Fibroblast of skin of left quadriceps (primary cell): Measurements from ENCODE around the gene SCAF11.
"Not testable (repeated sequence)": the region's sequence is repeated elsewhere in the genome, so short reads cannot be mapped to it uniquely, and the experiment has no call there.

Source experiments
- DNase-seq, 2 experiments: peaks; one replicate each; pipeline ENCODE4 v3.0.0-alpha.2; 2013; ENCODE audit warnings: low read depth in 2 of 2

Gene SCAF11

DNA sequence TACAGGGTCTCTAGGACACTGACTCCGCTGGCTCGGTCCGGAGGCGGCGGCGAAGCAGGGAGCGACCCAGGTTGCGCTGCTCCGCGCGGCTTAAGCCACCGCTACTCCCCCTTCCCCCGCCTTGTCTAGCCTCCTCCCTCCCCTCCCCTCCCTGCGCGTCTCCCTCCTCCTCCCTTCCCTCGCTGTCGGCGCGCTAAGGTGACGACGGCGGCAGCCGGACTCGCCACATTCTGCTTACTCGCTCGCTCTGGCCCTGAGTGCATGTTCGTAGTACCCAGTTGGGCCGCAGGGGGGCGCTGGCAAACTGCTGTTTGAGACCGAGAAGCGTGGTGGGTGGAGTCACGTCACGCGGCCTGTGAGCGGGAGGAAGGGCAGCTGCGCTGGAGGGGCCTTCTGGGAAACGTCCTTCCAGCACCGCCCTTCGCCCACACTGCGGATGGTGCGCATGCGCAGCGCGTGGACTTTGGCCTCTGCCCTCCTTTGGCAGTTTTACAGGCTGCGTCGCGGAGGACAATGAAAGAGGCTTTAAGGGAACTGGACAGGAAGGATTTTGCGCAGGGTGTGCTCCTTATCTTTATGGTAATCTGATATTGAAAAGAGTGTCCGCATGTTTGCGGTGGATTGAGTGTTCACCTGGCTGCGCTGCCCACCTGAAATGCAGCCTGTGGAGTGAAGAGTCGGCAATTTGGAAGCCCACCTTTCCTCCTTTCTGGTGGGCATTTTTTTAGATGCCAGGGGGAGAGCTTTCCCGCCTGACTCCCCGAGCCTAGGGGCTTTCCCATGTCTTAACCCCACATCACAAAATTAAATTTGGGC lies at the start of gene SCAF11:
TSS of gene SCAF11 (minus strand) at position 107 of the 816 bp plus-strand sequence. CDS start 26,407 bp downstream, outside the sequence.
- peak; percentile 99 to 100 for DNase-seq

GRCh38 chr12:46037066-46037465 lies 46.7 kb upstream of the SCAF11 start:
- DNase-seq = not testable (repeated sequence)

DNA sequence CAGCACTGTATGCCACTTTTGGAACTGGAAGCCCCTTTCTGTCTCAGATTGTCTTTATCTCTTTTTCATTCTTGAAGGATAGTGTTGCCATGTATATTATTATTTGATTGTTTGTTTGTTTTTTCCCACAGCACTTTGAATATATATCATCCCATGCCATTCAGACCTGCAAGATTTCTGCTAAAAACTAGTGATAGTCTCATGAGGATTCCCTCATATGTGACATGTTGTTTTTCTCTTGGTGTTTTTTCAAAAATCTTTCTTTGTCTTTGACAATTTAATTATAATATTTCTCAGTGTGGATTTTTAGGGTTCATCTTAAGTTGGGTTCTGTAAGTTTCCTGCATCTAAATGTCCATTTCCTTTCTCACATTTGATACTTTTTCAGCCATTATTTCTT lies 36.8 kb upstream of the SCAF11 start:
- DNase-seq = no peak

DNA sequence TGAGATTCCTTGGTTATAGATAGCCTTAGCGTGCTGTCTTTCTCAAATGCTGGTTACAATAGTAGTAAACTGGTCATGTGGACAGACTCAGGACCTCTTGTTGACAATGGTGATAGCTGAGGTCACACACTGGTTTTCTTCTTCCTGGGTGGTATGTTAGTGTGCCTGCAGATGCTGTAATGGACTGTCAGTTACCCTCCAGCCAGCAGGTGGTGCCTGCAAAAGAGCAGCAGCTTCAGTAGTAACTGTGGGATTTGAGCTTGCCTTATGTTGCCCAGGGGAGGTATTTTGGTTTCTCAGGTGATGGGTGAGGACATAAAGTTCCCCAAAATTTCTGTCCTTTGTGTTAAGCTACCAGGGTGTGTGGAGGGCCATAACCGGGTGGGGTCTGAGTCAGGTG lies 33.7 kb upstream of the SCAF11 start:
- DNase-seq = no peak

DNA sequence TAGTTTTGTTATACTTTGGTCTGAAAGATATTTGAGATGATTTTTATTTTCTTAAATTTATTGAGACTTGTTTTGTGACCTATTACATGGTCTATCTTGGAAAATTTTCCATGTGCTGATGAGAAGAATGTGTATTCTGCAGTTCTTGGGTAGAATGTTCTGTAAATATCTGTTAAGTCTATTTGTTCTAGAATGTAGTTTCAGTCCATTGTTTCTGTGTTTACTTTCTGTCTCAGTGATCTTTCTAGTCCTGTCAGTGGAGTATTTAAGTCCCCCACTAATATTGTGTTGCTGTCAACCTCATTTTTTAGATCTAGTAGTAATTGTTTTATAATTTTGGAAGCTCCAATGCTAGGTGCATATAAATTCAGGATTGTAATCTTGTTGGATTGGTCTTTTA lies 30.4 kb upstream of the SCAF11 start:
- DNase-seq = no peak

- DNase-seq = not testable (repeated sequence)
These were observed 28.3 kb upstream of the SCAF11 start for GRCh38 chr12:46018712-46019111.

- DNase-seq = not testable (repeated sequence)
These were observed 27.5 kb upstream of the SCAF11 start for GRCh38 chr12:46017866-46018375.

DNA sequence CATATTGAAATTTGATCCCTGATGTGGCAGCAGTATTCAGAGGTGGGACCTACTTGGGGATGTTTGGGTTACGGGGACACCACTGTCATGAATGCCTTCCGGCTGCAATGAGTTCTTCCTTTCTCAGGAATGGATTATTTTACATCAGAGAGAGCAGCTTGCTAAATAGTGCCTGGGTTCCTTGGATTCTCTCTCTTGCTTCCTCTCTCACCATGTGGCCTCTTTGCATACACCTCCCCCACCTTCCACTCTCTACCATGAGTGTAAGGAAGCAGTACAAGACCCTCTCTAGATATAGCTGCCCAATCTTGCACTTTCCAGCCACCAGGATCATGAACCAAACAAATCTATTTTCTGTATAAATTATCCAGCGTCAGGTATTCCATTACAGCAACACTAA lies 15.4 kb upstream of the SCAF11 start:
- DNase-seq = no peak

DNA sequence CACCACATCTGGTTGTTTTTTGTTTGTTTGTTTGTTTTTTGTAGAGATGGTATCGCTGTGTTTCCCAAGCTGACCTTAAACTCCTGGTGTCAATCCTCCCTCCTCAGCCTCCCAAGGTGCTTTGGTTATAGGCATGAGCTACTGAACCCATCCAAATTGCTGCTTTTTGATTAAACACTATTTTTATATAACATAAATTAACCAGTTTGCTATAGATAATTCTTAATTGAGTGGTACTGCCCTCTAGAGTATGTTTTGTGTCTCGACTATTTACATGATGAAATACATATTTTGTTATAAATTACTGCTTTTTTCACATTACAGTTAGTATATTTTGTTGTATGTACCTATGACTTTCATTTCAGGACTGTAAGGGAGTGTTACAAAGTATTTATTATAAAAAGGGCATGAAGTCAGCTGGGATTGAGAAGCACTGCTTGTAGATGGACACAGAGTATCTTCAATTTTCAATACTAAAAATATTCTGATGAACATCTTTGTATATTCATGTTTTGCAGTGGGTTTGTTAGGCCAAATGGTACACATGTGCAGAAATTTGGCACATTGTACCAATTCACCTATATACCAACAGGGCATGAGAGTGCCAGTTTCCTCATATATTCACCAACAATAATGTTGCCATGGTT lies 14.9 kb upstream of the SCAF11 start:
- DNase-seq = no peak

DNA sequence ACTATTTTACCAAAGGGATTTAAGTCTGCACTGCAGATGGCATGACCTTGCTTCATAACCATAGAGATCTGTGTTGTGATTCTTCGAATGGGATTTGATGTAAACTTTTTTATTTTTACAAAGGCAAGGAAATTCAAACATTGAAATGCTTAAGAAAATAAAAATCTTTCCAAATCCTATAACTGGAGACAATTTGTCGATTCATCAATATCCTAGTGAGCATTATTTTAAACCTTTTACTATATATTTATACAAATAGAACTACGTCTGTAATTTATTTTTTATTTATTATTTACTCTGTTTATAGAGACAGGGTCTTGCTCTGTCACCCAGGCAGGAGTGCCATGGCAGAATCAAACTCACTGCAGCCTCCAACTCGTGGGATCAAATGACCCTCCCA lies 14.3 kb upstream of the SCAF11 start:
- DNase-seq = no peak

- not testable (repeated sequence) for DNase-seq
These were observed 9.7 kb upstream of the SCAF11 start for GRCh38 chr12:46000076-46000475.

DNA sequence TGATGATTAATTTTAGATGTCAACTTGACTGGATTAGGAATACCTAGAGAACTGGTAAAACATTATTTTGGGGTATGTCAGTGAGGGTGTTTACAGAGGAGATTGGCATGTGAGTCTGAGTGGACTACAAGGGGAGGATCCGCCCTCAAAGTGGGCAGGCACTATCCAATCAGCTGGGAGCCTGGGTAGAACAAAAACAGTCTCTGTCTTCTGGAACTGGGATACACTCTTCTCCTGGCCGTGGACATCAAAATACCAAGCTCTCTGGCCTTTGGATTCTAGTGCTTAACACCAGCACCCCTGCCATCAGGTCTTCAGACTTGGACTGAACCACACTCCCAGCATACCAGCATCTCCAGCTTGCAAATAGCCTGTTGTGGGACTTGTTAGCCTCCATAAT lies 4.4 kb upstream of the SCAF11 start:
- no peak for DNase-seq

DNA sequence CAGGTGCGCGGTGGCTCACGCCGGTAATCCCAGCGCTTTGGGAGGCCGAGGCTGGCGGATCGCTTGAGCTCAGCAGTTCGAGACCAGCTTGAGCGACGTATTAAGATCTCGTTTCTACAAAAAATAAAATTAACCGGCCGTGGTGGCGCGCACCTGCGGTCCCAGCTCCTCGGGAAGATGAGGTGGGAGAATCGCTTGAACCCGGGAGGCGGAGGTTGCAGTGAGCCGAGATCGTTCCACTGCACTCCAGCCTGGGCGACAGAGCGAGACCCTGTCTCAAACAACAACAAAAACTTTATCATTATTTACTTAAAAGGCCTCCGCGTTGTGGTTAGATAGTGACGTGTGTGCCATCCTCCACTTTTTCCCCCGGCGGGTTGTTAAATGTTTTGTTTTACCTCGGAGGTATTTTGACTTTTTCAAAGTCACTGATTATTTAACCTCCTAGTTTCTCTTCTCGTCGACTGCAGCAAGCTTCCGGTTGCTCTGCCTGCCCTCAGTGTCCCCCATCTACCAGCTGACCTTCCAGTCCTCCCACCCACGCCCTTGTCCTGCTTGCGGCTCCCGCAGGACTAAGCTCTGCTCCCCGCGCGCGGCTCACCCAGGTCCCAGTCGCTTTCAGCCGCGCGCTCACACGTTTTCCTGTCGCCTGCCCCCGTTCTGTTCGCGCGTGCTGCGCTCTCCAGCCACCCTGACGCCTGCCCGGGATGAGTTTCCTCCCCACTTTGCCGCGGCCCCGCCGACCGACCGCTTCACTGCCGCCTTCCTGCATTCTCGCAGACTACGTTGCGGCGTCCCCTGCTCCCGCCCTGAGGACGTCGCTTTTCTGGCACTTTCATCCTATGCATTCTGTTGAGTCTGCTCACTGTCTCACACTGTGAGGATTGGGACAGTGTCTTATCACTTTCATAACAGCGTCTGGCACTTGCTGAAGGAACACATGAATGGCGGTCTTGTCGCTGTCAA lies 1.2 kb upstream of the SCAF11 start:
- peak in 1 of 2 experiments; percentile 13 for DNase-seq

GRCh38 chr12:45989721-45990467 lies 480 bp downstream of the SCAF11 start:
- peak in 1 of 2 experiments; percentile 10 for DNase-seq

DNA sequence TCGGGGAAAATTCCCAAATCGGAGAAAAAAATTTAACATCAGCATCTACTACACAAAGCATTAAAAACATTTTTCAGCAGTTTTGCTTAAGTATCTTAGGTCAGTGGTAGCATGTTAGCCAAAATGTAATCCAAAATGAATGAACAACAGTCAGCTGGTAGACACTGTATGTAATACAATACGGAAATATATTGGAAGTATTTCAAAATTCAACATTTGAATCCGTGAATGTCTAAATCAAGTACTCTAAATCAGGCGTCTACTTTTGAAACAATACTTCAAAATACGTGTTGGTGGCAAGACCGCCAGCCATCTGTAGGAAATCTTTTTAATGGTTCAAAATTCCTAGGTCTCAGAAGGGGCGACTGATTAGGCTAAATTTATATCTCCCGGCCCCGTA lies 1.1 kb downstream of the SCAF11 start:
- DNase-seq = no peak

DNA sequence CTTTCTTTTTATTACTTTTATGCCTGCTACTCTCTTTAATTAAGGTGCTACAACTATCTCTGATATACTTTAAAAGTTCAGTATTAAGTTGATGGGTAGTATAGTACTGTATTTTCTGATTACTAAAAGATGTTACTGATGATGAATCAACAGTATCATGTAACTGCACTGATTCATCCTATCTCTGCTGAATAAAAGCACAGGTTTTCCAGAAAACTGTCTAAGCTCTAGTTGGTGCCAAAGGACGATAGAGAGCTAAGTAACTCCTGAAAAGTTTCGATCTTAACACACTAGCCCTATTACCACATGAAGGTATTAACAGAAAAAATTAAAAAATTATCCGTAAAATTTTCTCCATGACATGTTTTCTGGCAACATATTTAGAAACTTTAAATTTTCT lies 2.1 kb downstream of the SCAF11 start:
- peak in 1 of 2 experiments; percentile 34 for DNase-seq

GRCh38 chr12:45987340-45987727 lies 3.0 kb downstream of the SCAF11 start:
- DNase-seq = no peak

GRCh38 chr12:45986641-45987339 lies 3.6 kb downstream of the SCAF11 start:
- no peak for DNase-seq

- no peak for DNase-seq
These were observed 9.1 kb downstream of the SCAF11 start for GRCh38 chr12:45981075-45981837.

DNA sequence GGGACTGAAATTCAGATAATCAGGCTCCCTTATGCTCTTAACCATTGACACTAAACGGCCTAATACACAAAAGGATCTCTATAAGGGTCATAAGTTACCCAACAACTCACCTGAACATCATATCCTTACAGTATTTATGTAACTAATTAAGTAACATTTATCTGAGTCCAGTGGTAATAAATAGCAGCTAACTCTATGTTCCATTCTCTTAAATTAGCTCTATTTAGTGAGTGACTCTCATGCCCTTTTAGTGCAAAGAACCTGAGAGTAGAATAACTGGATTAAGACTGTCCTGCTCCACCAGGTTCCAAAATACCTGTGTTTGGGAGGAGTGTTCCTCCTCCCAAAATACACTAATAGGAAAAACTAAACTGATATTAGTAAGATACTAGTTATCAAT lies 9.8 kb downstream of the SCAF11 start:
- no peak for DNase-seq
